T-helper 2 cell treated with Interferon-gamma antibody and Interleukin-4, amounts not matched to agents 100 ng/mL and 5 ng/mL, for 36 hours (primary cell): ENCODE data around the gene RNF213. TPM values are rescaled to one million over a fixed set of nuclear protein-coding genes. Genes with fewer than 3 reads are reported as not detected.
"Not testable (repeated sequence)": the region's sequence is repeated elsewhere in the genome, so short reads cannot be mapped to it uniquely, and the experiment has no call there.

Experiments
- intact Hi-C: fragments of 100-400 bp; cut with micrococcal nuclease; formaldehyde crosslinking; loops from one replicate; pipeline ENCODE4 v1.15.1; 2023
- total RNA-seq: library from RNA; stranded (reverse); gene quantifications from 2 replicates; pipeline ENCODE4 v1.2.3, GENCODE V29; 2022

Gene RNF213
- total RNA-seq, 1 donor from 2014 or later: 605 TPM

GRCh38 chr17:80384078-80384960, 123.7 kb downstream of the RNF213 start:
- intact Hi-C loops: no loop called here

- intact Hi-C loops: no loop called here
These were observed 124.4 kb downstream of the RNF213 start for GRCh38 chr17:80385046-80385445.

GRCh38 chr17:80386341-80386740, 125.7 kb downstream of the RNF213 start:
- intact Hi-C loops: no loop called here

GRCh38 chr17:80387071-80387470, 126.4 kb downstream of the RNF213 start:
- intact Hi-C loops: no loop called here

GRCh38 chr17:80388175-80388574, 127.5 kb downstream of the RNF213 start:
- intact Hi-C loops: no loop called here

GRCh38 chr17:80388601-80389000, 127.9 kb downstream of the RNF213 start:
- intact Hi-C loops: no loop called here

GRCh38 chr17:80389011-80389995, 128.7 kb downstream of the RNF213 start:
- intact Hi-C loops: no loop called here

GRCh38 chr17:80393241-80393890, 132.7 kb downstream of the RNF213 start:
- intact Hi-C loops: no loop called here

GRCh38 chr17:80393961-80394360, 133.3 kb downstream of the RNF213 start:
- intact Hi-C loops: no loop called here

- intact Hi-C loops: no loop called here
These were observed 134.1 kb downstream of the RNF213 start for GRCh38 chr17:80394629-80395216.

- intact Hi-C loops: no loop called here
These were observed 134.9 kb downstream of the RNF213 start for GRCh38 chr17:80395402-80396151.

- intact Hi-C loops: no loop called here
These were observed 135.7 kb downstream of the RNF213 start for GRCh38 chr17:80396157-80397033.

GRCh38 chr17:80397034-80397387, 136.4 kb downstream of the RNF213 start:
- intact Hi-C loops: no loop called here

- intact Hi-C loops: no loop called here
These were observed 137.0 kb downstream of the RNF213 start for GRCh38 chr17:80397686-80398085.

GRCh38 chr17:80401086-80401485, 140.4 kb downstream of the RNF213 start:
- intact Hi-C loops: not testable (repeated sequence)

GRCh38 chr17:80402102-80402501, 141.4 kb downstream of the RNF213 start:
- intact Hi-C loops: not testable (repeated sequence)

GRCh38 chr17:80402959-80403358, 142.3 kb downstream of the RNF213 start:
- intact Hi-C loops: no loop called here

GRCh38 chr17:80406146-80406545, 145.5 kb downstream of the RNF213 start:
- intact Hi-C loops: no loop called here

- intact Hi-C loops: not testable (repeated sequence)
These were observed 147.3 kb downstream of the RNF213 start for GRCh38 chr17:80407917-80408316.
